ENCODE data around the gene CXorf49. TPM values are rescaled to one million over a fixed set of nuclear protein-coding genes. Genes with fewer than 3 reads are reported as not detected.
"Not testable (repeated sequence)": the region's sequence is repeated elsewhere in the genome, so short reads cannot be mapped to it uniquely, and the experiment has no call there.

Gene CXorf49
- total RNA-seq, 1 experiment from 2014 or later: 0.76 TPM

DNA sequence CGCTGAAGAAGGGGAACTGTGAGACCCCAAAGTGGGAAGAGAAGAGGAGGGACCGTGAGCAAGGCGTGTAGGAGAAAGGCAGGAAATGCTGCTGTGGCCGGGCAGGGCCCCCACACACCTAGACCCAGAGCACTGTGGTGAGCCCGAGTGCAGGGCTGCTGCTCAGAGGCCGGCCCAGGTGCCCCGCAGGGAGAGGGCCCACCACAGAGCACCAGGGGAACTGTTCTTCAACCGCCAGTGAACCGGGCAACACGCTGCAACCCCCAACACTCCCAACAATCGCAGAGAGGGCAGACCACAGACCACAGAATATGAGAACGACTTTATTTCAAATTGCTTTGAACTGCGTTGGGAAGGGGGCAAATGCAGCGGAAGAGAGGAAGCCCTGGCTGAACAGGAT lies 4.0 kb downstream of the CXorf49 start:
- intact Hi-C loops (cut with micrococcal nuclease; ENCODE audit: unreplicated experiment); H3K36me3 Mint-ChIP-seq (ENCODE audit: insufficient read depth, unreplicated experiment); H3K27ac Mint-ChIP-seq (ENCODE audit: unreplicated experiment); CTCF ChIA-PET; H3K4me1 Mint-ChIP-seq (ENCODE audit: low read depth, unreplicated experiment); H3K4me3 Mint-ChIP-seq (ENCODE audit: low read depth, unreplicated experiment); DNase-seq; BruUV-seq (replicated peaks); H3K27me3 Mint-ChIP-seq (ENCODE audit: unreplicated experiment); H3K9me3 Mint-ChIP-seq (ENCODE audit: low read depth, unreplicated experiment): not testable (repeated sequence)

DNA sequence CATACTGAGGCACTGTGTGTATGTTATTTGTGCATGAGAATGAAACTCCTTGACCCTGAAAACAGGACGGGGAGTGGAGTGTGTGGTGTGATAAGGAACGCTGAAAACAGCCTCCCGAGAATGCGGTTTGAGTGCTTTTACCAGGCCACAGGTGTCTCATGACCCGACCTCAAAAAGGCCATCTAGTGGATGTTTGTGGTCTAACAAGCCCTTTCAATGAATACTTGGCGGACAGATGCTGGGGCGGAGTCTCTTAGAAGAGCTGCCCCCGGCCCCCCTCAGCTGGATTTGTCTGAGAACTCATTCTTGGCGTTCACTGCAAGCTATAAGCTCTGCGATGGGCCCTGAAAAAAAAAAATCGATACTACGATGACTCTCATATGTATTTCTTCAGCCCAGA lies 15.2 kb downstream of the CXorf49 start:
- H3K4me1 Mint-ChIP-seq (ENCODE audit: low read depth, unreplicated experiment); H3K36me3 Mint-ChIP-seq (ENCODE audit: insufficient read depth, unreplicated experiment); DNase-seq; H3K27me3 Mint-ChIP-seq (ENCODE audit: unreplicated experiment); H3K4me3 Mint-ChIP-seq (ENCODE audit: low read depth, unreplicated experiment); intact Hi-C loops (cut with micrococcal nuclease; ENCODE audit: unreplicated experiment); H3K9me3 Mint-ChIP-seq (ENCODE audit: low read depth, unreplicated experiment); H3K27ac Mint-ChIP-seq (ENCODE audit: unreplicated experiment); CTCF ChIA-PET; BruUV-seq (replicated peaks): not testable (repeated sequence)

DNA sequence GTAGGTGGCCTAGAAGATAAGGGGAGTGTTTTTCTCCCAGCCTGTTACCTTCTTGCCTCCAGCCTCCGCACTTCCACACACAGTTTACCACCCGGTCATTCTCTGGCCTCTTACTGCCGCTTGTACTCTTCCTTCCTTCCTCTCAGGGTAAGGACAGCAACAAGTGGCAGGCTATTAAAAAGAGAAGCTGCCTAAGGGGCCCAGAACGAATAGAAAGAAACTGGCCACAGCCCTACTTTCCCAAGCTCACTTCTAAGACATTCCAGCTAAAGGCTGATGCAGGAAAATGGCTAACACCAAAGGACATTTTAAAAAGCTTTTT lies 19.1 kb downstream of the CXorf49 start:
- H3K27ac Mint-ChIP-seq (ENCODE audit: unreplicated experiment); H3K27me3 Mint-ChIP-seq (ENCODE audit: unreplicated experiment); H3K4me3 Mint-ChIP-seq (ENCODE audit: low read depth, unreplicated experiment); BruUV-seq (replicated peaks); DNase-seq; H3K9me3 Mint-ChIP-seq (ENCODE audit: low read depth, unreplicated experiment); CTCF ChIA-PET; intact Hi-C loops (cut with micrococcal nuclease; ENCODE audit: unreplicated experiment); H3K36me3 Mint-ChIP-seq (ENCODE audit: insufficient read depth, unreplicated experiment); H3K4me1 Mint-ChIP-seq (ENCODE audit: low read depth, unreplicated experiment): not testable (repeated sequence)

DNA sequence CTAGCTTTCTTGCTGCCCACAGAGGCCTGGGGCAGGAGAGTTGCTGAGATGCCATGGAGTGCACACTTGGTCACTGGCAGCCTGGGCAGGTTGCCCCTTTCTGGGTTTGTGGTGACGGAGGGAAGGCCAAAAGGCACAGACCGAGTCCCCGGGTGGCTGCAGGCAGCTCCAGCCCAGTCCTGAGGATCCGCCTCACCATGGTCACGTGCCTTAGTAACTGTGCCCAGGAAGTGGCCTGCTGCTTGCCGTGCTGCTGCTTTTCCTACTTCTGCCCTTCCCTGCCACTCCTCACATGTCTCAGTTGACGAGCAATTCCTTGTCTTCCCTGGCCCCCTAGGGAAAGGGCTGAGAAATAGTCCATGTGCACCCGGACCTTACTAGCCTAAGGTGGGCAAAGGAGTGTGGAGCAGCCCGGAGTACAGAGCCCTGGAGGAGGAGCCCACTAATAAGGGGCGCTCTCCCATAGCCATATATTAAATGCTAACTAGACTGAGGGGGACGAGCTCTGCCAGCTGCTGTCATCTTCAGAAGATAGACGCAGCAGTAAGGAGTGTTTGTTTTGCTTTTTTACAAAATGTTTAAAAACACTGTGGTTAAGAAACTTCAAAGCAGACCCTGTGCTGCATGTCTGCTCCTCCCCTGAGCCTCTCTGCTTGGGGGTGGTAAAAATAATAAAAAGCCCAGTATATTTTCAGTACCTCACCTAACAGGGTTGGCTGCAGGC lies 19.6 kb downstream of the CXorf49 start:
- H3K27ac Mint-ChIP-seq (ENCODE audit: unreplicated experiment); DNase-seq; H3K4me3 Mint-ChIP-seq (ENCODE audit: low read depth, unreplicated experiment); H3K9me3 Mint-ChIP-seq (ENCODE audit: low read depth, unreplicated experiment); H3K27me3 Mint-ChIP-seq (ENCODE audit: unreplicated experiment); BruUV-seq (replicated peaks); intact Hi-C loops (cut with micrococcal nuclease; ENCODE audit: unreplicated experiment); CTCF ChIA-PET; H3K4me1 Mint-ChIP-seq (ENCODE audit: low read depth, unreplicated experiment); H3K36me3 Mint-ChIP-seq (ENCODE audit: insufficient read depth, unreplicated experiment): not testable (repeated sequence)

DNA sequence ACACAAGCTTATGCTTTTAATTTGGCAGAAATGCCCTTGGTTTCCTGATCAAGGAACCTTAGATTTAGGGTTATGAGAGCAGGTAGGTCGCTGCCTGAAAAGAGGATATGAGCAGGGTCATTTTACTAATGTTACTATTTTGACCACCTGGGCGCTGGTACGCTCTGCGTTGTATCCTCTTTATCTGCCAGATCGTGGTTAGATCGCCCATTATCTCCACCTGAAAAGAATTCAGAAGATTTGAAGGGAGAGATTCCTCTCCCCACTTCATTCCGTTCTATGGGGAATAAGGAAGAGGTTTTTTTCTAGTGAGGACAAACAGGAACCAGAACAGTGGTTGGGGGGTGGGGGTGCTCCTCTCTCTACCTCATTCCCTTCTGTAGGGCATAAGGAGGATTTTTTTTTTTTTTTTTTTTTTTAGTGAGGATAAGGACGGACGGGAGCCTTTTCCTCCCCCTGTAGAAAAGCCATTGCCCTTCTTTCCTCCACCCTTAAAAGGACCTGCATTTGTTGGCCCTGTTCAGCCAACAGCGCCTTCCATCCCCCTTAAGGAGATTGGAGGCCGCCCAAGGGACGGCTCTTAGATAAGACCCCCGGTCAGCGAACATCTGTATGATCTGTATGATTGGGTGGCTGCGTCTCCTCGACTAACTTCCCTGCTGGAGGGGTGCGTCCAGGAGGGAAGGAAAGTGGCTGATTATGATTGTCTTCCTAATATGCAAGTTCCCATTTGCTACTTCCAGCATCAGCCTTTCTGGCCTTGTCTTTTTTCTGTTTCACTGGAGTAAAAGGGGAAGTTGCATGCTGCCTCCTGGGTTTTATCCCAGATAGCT lies 20.4 kb downstream of the CXorf49 start:
- H3K36me3 Mint-ChIP-seq (ENCODE audit: insufficient read depth, unreplicated experiment); DNase-seq; H3K27me3 Mint-ChIP-seq (ENCODE audit: unreplicated experiment); CTCF ChIA-PET; H3K4me3 Mint-ChIP-seq (ENCODE audit: low read depth, unreplicated experiment); H3K27ac Mint-ChIP-seq (ENCODE audit: unreplicated experiment); intact Hi-C loops (cut with micrococcal nuclease; ENCODE audit: unreplicated experiment); BruUV-seq (replicated peaks); H3K9me3 Mint-ChIP-seq (ENCODE audit: low read depth, unreplicated experiment); H3K4me1 Mint-ChIP-seq (ENCODE audit: low read depth, unreplicated experiment): not testable (repeated sequence)

DNA sequence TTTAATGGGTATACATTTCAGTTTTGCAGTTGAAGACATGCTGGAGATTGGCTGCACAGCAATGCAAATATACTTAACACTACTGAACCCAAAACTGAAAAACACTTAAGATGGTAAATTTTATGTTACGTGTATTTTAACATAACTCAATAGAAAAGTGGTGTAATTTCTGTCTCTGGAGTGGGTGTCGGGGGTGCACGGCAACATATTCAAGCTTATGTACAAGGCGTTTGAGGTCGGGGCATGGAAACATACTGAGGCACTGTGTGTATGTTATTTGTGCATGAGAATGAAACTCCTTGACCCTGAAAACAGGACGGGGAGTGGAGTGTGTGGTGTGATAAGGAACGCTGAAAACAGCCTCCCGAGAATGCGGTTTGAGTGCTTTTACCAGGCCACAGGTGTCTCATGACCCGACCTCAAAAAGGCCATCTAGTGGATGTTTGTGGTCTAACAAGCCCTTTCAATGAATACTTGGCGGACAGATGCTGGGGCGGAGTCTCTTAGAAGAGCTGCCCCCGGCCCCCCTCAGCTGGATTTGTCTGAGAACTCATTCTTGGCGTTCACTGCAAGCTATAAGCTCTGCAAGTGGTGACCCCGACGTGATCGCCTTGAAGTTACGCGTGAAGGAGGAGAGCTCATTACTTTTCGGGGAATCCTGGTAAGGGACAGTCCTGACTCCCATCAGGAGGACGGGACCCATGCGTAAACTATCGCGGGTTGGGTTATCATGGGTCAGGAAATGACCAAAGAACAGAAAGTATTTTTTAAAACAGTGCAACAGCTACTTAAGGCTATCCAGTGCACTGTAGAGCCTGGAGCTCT lies 21.2 kb downstream of the CXorf49 start:
- H3K4me3 Mint-ChIP-seq (ENCODE audit: low read depth, unreplicated experiment); CTCF ChIA-PET; H3K4me1 Mint-ChIP-seq (ENCODE audit: low read depth, unreplicated experiment); H3K27me3 Mint-ChIP-seq (ENCODE audit: unreplicated experiment); BruUV-seq (replicated peaks); intact Hi-C loops (cut with micrococcal nuclease; ENCODE audit: unreplicated experiment); DNase-seq; H3K36me3 Mint-ChIP-seq (ENCODE audit: insufficient read depth, unreplicated experiment); H3K27ac Mint-ChIP-seq (ENCODE audit: unreplicated experiment); H3K9me3 Mint-ChIP-seq (ENCODE audit: low read depth, unreplicated experiment): not testable (repeated sequence)
